Measurements from ENCODE around the gene PEAK1. TPM values are rescaled to one million over a fixed set of nuclear protein-coding genes. Genes with fewer than 3 reads are reported as not detected.

PEAK1 gene
- polyA plus RNA-seq, 2 of the 4 experiments (the other 2 are of a cell fraction), result 7.5 to 13.7 TPM

DNA sequence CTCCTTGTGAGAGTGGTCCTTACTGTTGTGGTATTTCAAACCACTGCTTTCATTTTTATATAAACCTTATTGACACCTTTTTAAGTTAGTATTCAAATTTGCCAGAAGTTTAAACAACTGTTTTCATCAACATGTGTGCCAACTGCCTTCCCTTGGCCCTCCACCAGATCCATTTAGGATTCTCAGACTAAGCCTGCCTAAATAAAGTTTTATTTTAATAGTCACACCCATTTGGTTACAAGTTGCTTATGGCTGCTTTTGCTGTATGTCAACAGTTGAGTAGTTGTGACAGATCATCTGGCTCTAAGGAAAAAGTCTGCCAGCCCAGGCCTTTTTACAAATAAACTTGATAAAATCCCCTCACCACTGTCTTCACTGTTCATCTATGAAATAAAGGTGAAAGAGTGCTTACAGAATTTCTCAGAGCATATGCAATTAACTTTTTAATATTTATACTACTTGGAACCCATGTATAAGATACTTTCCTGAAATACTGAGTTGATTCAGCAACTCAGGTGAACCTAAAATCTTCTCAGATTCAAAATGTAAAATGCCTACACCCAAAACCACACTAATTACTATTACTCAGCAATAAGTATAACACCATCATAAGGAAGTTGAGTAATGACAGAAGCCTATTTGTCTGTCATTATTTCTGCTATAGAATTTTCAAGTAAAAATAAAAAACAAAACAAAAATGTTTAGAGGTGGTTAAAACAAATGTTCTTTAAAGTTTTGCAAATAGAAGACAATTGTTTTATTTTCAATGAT lies 35.1 kb downstream of the PEAK1 start:
- peak; percentile 18 for FAIRE-seq
- Histone ChIP-seq H3K9me3 (no peaks in the 10 kb centered on the region), H3K27ac (no peak overlapping the region), H3K4me3 (no peak overlapping the region), H3K4me1 (no peaks in the 10 kb centered on the region), H3K4me2 (no peak overlapping the region)
- CTCF ChIA-PET, result interaction anchor here (0.8 to 1.4 kb wide), 2 partner anchors 9 to 17 kb away, joined by 3 to 4 read pairs; no protein-coding TSS in a partner anchor
- POLR2A ChIA-PET, result no interaction called here
- no peak for TF ChIP-seq EHMT2 (IDR thresholded peaks at IDR 0.05; ENCODE audit: low read depth)
- no peak for TF ChIP-seq KDM5A (IDR thresholded peaks at IDR 0.05)
- peak; percentile 62 for TF ChIP-seq MAFK (IDR thresholded peaks at IDR 0.05; ENCODE audit: partially characterized antibody)
- no peak for ATAC-seq
- DNase-seq (ENCODE audit: low read depth in 1 of 2, low spot score in 1 of 2), result no peak

DNA sequence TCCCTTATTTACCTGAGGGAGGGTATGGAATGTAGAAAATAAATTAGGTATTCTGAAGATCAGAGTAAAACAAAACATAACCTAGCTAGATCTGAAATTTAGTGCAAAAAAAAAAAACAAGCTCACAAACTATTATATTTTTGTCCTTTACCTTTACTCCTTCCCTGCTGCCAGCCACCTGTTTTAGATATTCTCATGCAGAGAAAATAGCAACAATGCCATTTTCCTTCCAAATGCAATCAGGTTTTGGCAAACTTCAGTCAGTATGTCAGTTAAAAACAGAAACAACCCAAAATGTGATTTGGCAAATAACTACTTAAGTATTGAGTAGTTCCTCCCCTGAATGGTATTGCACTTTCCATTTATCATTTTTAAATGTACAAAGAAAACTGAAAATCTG lies 35.8 kb downstream of the PEAK1 start:
- CTCF ChIA-PET, result no interaction called here
- DNase-seq (ENCODE audit: low read depth in 1 of 2, low spot score in 1 of 2), result no peak
- H3K4me2 ChIP-seq, result no peak overlapping the region
- no peak for ATAC-seq
- H3K27ac ChIP-seq, result no peak overlapping the region
- no peak for TF ChIP-seq RFX5 (IDR thresholded peaks at IDR 0.05)
- TF ChIP-seq, protein P1, sequence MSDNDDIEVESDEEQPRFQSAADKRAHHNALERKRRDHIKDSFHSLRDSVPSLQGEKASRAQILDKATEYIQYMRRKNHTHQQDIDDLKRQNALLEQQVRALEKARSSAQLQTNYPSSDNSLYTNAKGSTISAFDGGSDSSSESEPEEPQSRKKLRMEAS (IDR thresholded peaks at IDR 0.05), result no peak
- TF ChIP-seq KDM5A (IDR thresholded peaks at IDR 0.05), result no peak
- TF ChIP-seq CBX2 (IDR thresholded peaks at IDR 0.05; ENCODE audit: borderline replicate concordance, low read depth), result no peak
- TF ChIP-seq RAD21 (conservative IDR thresholded peaks at IDR 0.05 in 1 of 2, IDR thresholded peaks at IDR 0.05 in 1 of 2), result no peak
- no peak for TF ChIP-seq FOSL2 (IDR thresholded peaks at IDR 0.05)
- no peak for TF ChIP-seq FOSL2 (CRISPR knock-in tag; IDR thresholded peaks at IDR 0.05)
- no peak for TF ChIP-seq CBX8 (IDR thresholded peaks at IDR 0.05)
- TF ChIP-seq POLR2AphosphoS2 (conservative IDR thresholded peaks at IDR 0.05; ENCODE audit: low read length), result no peak
- no peaks in the 10 kb centered on the region for H3K4me1 ChIP-seq
- POLR2A ChIA-PET, result no interaction called here
- peak; percentile 56 for FAIRE-seq
- H3K9me3 ChIP-seq, result no peaks in the 10 kb centered on the region
- no peak overlapping the region for H3K4me3 ChIP-seq

DNA sequence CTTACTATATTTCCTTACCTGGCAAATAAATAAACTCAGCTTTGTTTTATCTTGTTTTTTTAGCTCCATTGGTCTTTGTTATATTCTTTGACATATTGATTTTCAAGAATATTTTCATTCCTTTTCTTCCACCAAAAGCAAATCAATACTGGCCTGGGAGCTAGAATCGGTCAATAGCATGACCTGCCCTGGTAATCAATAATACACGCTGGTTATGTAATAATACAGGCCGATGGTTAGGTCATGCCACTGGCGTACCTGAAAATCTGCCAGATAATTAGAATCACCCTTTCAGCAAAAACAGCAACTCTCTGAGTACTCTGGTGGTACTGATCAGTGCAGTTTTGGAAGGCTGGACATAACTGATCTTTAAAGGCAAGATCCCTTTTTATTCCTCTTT lies 39.9 kb downstream of the PEAK1 start:
- ChIA-PET POLR2A (no interaction called here), CTCF (interaction anchor here (1.2 to 1.4 kb wide), 2 partner anchors 10 to 39 kb away, joined by 3 read pairs; no protein-coding TSS in a partner anchor)
- 93% methylated on average over 4 of the region's 4 CpGs for WGBS (ENCODE audit: missing lambda C conversion rate)
- no peak overlapping the region for H3K4me2 ChIP-seq
- TF ChIP-seq MAZ (IDR thresholded peaks at IDR 0.05; ENCODE audit: borderline replicate concordance, low read depth, low read length) (no peak), GATA3 (IDR thresholded peaks at IDR 0.05; ENCODE audit: borderline replicate concordance) (no peak), CEBPB (IDR thresholded peaks at IDR 0.05) (no peak), CBX2 (IDR thresholded peaks at IDR 0.05; ENCODE audit: borderline replicate concordance, low read depth) (no peak), KDM5A (IDR thresholded peaks at IDR 0.05) (no peak), SREBF2 (IDR thresholded peaks at IDR 0.05) (no peak), POLR2AphosphoS2 (conservative IDR thresholded peaks at IDR 0.05; ENCODE audit: low read length) (no peak), RARB (CRISPR knock-in tag; IDR thresholded peaks at IDR 0.05) (no peak), EP300 (IDR thresholded peaks at IDR 0.05) (no peak), CHD2 (IDR thresholded peaks at IDR 0.05; ENCODE audit: low read length, partially characterized antibody) (no peak), JUNB (IDR thresholded peaks at IDR 0.05) (no peak), FOSL2 (IDR thresholded peaks at IDR 0.05) (no peak), FOSL2 (CRISPR knock-in tag; IDR thresholded peaks at IDR 0.05) (no peak), ZNF302 (CRISPR knock-in tag; IDR thresholded peaks at IDR 0.05) (no peak)
- TF ChIP-seq, protein P2, sequence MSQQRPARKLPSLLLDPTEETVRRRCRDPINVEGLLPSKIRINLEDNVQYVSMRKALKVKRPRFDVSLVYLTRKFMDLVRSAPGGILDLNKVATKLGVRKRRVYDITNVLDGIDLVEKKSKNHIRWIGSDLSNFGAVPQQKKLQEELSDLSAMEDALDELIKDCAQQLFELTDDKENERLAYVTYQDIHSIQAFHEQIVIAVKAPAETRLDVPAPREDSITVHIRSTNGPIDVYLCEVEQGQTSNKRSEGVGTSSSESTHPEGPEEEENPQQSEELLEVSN (IDR thresholded peaks at IDR 0.05; ENCODE audit: borderline replicate concordance, low read depth), result no peak
- FAIRE-seq (no peak), DNase-seq (ENCODE audit: low read depth in 1 of 2, low spot score in 1 of 2) (no peak), ATAC-seq (no peak)
- H3K4me3 ChIP-seq, result no peak overlapping the region
- no peaks in the 10 kb centered on the region for H3K4me1 ChIP-seq
- H3K27ac ChIP-seq, result no peak overlapping the region
- no peaks in the 10 kb centered on the region for H3K9me3 ChIP-seq

DNA sequence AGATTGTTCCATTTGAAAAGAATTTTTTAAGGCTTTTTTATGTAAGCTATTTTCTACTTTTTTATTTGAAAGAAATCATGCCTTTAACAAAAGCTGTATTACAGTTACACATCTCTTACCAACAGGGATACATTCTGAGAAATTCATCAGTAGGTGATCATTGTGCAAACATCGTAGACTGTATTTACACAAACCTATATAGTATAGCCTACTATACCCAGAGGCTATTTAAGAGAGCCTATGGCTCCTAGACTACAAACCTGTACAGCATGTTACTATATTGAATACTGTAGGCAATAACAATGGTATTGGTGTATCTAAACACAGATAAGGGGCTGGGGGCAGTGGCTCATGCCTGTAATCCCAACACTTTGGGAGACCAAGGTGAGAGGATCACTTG lies 43.1 kb downstream of the PEAK1 start:
- FAIRE-seq (no peak), ATAC-seq (no peak)
- H3K4me2 ChIP-seq, result no peak overlapping the region
- TF ChIP-seq RNF2 (IDR thresholded peaks at IDR 0.05; ENCODE audit: borderline replicate concordance, low read depth), result no peak
- TF ChIP-seq ESRRA (IDR thresholded peaks at IDR 0.05; ENCODE audit: borderline replicate concordance, low read length), result no peak
- TF ChIP-seq CBX2 (IDR thresholded peaks at IDR 0.05; ENCODE audit: borderline replicate concordance, low read depth), result no peak
- TF ChIP-seq NPAS2 (CRISPR knock-in tag; IDR thresholded peaks at IDR 0.05; ENCODE audit: borderline replicate concordance), result no peak
- TF ChIP-seq TP53 (CRISPR knock-in tag; IDR thresholded peaks at IDR 0.05), result no peak
- no peak for TF ChIP-seq KDM5A (IDR thresholded peaks at IDR 0.05)
- TF ChIP-seq POLR2A (IDR thresholded peaks at IDR 0.05; ENCODE audit: low read length), result no peak
- TF ChIP-seq, protein P3, sequence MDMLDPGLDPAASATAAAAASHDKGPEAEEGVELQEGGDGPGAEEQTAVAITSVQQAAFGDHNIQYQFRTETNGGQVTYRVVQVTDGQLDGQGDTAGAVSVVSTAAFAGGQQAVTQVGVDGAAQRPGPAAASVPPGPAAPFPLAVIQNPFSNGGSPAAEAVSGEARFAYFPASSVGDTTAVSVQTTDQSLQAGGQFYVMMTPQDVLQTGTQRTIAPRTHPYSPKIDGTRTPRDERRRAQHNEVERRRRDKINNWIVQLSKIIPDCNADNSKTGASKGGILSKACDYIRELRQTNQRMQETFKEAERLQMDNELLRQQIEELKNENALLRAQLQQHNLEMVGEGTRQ (IDR thresholded peaks at IDR 0.05), result no peak
- no peak for TF ChIP-seq RFX5 (IDR thresholded peaks at IDR 0.05)
- no peak for TF ChIP-seq EP300 (IDR thresholded peaks at IDR 0.05)
- TF ChIP-seq HEYL (CRISPR knock-in tag; IDR thresholded peaks at IDR 0.05), result no peak
- TF ChIP-seq HOXB13 (CRISPR knock-in tag; IDR thresholded peaks at IDR 0.05; ENCODE audit: low read depth), result no peak
- TF ChIP-seq, protein P4, sequence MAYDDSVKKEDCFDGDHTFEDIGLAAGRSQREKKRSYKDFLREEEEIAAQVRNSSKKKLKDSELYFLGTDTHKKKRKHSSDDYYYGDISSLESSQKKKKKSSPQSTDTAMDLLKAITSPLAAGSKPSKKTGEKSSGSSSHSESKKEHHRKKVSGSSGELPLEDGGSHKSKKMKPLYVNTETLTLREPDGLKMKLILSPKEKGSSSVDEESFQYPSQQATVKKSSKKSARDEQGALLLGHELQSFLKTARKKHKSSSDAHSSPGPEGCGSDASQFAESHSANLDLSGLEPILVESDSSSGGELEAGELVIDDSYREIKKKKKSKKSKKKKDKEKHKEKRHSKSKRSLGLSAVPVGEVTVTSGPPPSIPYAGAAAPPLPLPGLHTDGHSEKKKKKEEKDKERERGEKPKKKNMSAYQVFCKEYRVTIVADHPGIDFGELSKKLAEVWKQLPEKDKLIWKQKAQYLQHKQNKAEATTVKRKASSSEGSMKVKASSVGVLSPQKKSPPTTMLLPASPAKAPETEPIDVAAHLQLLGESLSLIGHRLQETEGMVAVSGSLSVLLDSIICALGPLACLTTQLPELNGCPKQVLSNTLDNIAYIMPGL (CRISPR knock-in tag; IDR thresholded peaks at IDR 0.05; ENCODE audit: borderline replicate concordance), result no peak

More for the DNA sequence above, 43.1 kb downstream of the PEAK1 start:
- no peaks in the 10 kb centered on the region for H3K9me3 ChIP-seq
- H3K4me3 ChIP-seq, result no peak overlapping the region
- no peaks in the 10 kb centered on the region for H3K4me1 ChIP-seq
- CTCF ChIA-PET, result no interaction called here
- H3K27ac ChIP-seq, result no peak overlapping the region
- no peak for DNase-seq (ENCODE audit: low read depth in 1 of 2, low spot score in 1 of 2)
- WGBS (ENCODE audit: missing lambda C conversion rate), result 89% methylated on average over 1 of the region's 1 CpG
- POLR2A ChIA-PET, result no interaction called here

Measured in A549 (cell line).